Thoracic aorta (tissue), 2 donors: ENCODE measurements around the gene FBXO15. TPM values are rescaled to one million over a fixed set of nuclear protein-coding genes. Genes with fewer than 3 reads are reported as not detected.

ENCODE experiments used
- ATAC-seq: fragments of 150-250 bp; one replicate; pipeline ENCODE4 v1.8.0; 2017; ENCODE audit warnings: low read depth; ENCODE audit not compliant: insufficient number of reproducible peaks, low FRiP score
- DNase-seq: peaks from one replicate; pipeline ENCODE4 v3.0.0-alpha.2; 2020; ENCODE audit warnings: low spot score
- H3K27ac ChIP-seq, 2 donors: fragments of 200-600 bp; sonication (generic); 1 replicate in 1 of 2; 2 replicates in 1 of 2; pipeline ENCODE4 v1.5.1; 2016; ENCODE audit warnings: mild to moderate bottlenecking in 2 of 2, moderate library complexity in 2 of 2
- H3K27me3 ChIP-seq: fragments of 200-600 bp; sonication (generic); replicated peaks from 2 replicates; pipeline ENCODE4 v1.6.0; 2016; ENCODE audit warnings: mild to moderate bottlenecking; ENCODE audit not compliant: insufficient read depth
- H3K36me3 ChIP-seq: fragments of 200-600 bp; sonication (generic); one replicate; pipeline ENCODE4 v1.5.1; 2016
- H3K4me1 ChIP-seq, 2 donors: fragments of 200-600 bp; sonication (generic); 1 replicate in 1 of 2; 2 replicates in 1 of 2; pipeline versions ENCODE4 v1.5.1 to v1.6.0; 2016; ENCODE audit warnings: low read depth in 2 of 2, mild to moderate bottlenecking in 1 of 2; ENCODE audit not compliant: control insufficient read depth in 1 of 2
- H3K4me3 ChIP-seq: fragments of 200-600 bp; sonication (generic); 2 replicates; pipeline ENCODE4 v1.5.1; 2016; ENCODE audit warnings: mild to moderate bottlenecking
- H3K9me3 ChIP-seq: fragments of 200-600 bp; sonication (generic); 2 replicates; pipeline ENCODE4 v1.5.1; 2016
- total RNA-seq, 2 donors: library from RNA; depleted of rRNA; stranded (reverse); fragments of >200 nt; gene quantifications; one replicate each; pipeline versions ENCODE4 v1.1.0 to v1.2.3, GENCODE V29; 2016
- TF ChIP-seq, protein P1 (sequence below): fragments of 200-600 bp; sonication (generic); IDR thresholded peaks from one replicate; pipeline ENCODE4 v1.5.1; 2019; ENCODE audit warnings: antibody characterized with exemption

The FBXO15 gene
- total RNA-seq, 2 donors from 2014 or later: 1.8 TPM; not detected in 1

DNA sequence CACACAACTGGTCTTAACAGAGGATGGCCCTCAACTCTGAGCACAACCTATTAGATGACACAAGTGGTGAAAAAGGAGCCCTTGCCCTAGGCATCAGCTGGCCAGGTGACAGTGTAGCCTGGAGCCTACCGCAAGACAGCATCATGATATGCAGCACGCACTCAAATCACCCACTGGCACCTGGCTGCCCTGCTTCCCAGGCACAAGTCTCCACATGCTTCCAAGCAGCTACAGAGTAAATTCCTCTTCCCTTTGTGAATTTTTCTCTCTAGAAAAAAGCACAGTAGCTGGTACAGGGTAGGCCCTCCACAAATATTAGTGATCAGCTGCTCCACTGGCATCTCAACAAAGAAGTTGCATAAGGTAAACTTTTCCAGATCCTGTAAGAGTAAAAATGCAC lies 6.0 kb downstream of the FBXO15 start:
- H3K27ac ChIP-seq: no peak overlapping the region
- H3K9me3 ChIP-seq: no peaks in the 10 kb centered on the region
- H3K27me3 ChIP-seq: no peaks in the 10 kb centered on the region
- ATAC-seq (no peak), DNase-seq (no peak)
- TF ChIP-seq, protein P1, sequence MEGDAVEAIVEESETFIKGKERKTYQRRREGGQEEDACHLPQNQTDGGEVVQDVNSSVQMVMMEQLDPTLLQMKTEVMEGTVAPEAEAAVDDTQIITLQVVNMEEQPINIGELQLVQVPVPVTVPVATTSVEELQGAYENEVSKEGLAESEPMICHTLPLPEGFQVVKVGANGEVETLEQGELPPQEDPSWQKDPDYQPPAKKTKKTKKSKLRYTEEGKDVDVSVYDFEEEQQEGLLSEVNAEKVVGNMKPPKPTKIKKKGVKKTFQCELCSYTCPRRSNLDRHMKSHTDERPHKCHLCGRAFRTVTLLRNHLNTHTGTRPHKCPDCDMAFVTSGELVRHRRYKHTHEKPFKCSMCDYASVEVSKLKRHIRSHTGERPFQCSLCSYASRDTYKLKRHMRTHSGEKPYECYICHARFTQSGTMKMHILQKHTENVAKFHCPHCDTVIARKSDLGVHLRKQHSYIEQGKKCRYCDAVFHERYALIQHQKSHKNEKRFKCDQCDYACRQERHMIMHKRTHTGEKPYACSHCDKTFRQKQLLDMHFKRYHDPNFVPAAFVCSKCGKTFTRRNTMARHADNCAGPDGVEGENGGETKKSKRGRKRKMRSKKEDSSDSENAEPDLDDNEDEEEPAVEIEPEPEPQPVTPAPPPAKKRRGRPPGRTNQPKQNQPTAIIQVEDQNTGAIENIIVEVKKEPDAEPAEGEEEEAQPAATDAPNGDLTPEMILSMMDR: no peak
- no peaks in the 10 kb centered on the region for H3K36me3 ChIP-seq
- H3K4me1 ChIP-seq: peaks cover 0 to under 1% of the 10 kb centered on the region in 2 donors
- no peak overlapping the region for H3K4me3 ChIP-seq

DNA sequence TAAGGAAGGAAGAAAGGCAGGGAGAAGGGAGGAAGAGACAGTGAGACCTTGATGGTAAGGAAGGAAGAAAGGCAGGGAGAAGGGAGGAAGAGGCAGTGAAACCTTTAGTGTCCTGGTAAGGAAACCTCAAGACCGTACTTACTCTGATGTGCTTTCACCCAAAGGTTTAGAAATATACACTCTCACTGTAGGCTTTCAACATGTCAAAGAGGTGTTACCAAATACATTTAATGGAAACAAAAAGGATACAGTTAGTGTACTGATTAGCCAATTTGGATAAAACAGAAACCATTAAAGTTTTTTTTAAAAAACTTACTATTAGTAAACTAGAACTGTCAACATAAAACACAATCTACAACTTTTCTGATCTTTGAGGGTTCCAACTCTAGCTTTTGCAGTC lies 7.1 kb downstream of the FBXO15 start:
- ATAC-seq (no peak), DNase-seq (no peak)
- Histone ChIP-seq H3K27me3 (no peaks in the 10 kb centered on the region), H3K36me3 (no peaks in the 10 kb centered on the region), H3K4me1 (no peaks in the 10 kb centered on the region), H3K27ac (no peak overlapping the region), H3K4me3 (no peak overlapping the region), H3K9me3 (no peaks in the 10 kb centered on the region)
- TF ChIP-seq, protein P1: no peak

DNA sequence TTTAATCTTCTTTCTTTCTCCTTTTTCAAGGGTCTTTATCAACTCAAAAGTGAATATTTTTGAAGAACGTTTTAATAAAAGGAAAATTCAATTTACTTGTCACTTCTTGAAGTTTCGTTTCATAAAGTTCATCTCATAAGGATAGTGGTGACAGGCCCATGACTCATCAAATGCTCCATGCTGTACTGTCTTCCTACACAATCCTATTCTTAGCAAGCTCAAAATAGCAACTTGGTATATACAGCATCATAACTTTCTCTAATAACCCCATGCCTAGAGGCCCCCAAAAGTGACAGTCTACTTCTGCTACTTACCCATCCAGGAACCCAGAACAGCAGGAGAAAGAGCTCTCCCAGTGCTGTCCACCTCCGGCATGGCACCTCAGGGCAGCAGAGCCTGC lies 7.7 kb downstream of the FBXO15 start:
- no peaks in the 10 kb centered on the region for H3K4me1 ChIP-seq
- TF ChIP-seq, protein P1: no peak
- H3K27me3 ChIP-seq: no peaks in the 10 kb centered on the region
- H3K27ac ChIP-seq: no peak overlapping the region
- no peaks in the 10 kb centered on the region for H3K36me3 ChIP-seq
- H3K4me3 ChIP-seq: no peak overlapping the region
- no peaks in the 10 kb centered on the region for H3K9me3 ChIP-seq
- ATAC-seq (no peak), DNase-seq (no peak)

DNA sequence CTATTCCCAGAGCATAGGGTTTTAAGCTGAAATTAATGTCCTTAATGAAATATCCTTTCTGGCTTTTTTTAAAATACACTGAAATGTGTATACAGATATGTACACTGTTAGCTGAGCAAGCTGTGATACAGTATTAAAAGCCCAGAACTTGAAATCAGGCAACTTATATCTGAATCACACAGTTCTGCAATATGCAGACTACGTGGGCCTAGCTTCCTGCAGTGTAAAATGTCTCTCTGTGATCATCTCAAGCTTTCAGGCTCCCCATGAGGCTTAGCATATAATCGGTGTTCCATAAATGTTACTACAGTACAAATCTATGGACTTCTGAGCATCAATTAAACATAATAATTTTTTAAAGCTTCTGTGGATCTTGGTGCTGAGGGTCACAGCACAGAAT lies 8.2 kb downstream of the FBXO15 start:
- TF ChIP-seq, protein P1: no peak
- Histone ChIP-seq H3K4me3 (no peak overlapping the region), H3K4me1 (no peaks in the 10 kb centered on the region), H3K27me3 (no peaks in the 10 kb centered on the region), H3K36me3 (no peaks in the 10 kb centered on the region), H3K27ac (no peak overlapping the region), H3K9me3 (no peaks in the 10 kb centered on the region)
- ATAC-seq: no peak
- no peak for DNase-seq

DNA sequence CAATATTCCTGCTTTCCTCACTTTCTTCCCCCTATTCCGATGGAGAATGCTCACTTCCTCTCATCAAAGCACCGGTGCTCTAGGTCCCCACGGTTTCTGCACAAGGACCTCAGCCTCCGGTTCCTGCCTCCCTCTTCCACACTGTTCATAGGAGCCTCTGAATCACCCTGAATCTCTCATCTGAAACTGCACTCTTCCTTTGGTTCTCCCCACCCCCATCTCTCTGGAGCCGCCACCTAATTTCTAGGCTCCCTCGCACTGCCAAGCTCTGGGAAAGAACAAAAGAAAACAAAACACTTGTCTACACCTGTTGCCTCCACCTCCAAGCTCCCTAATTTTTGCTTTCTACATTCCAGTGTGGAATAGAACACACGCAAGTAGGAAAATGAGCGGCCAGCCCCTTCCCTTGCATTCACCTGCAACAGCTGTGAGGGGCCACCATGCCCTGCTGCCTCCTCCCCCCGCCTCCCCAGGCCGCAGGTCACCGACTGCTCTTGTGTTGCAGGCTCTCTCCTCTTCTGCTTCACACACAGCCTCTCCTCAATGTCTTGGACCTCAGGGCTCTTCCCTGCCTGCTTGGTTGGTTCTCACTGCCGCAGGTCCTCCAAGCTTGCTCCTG lies 9.6 kb downstream of the FBXO15 start:
- no peak overlapping the region for H3K4me3 ChIP-seq
- no peaks in the 10 kb centered on the region for H3K4me1 ChIP-seq
- ATAC-seq (no peak), DNase-seq (no peak)
- H3K9me3 ChIP-seq: no peaks in the 10 kb centered on the region
- no peak overlapping the region for H3K27ac ChIP-seq
- TF ChIP-seq, protein P1: no peak
- no peaks in the 10 kb centered on the region for H3K36me3 ChIP-seq
- H3K27me3 ChIP-seq: no peaks in the 10 kb centered on the region
